22Rv1 (cell line): ENCODE data around the gene ARHGAP26.
A peak's percentile ranks its signal among the peaks of the same experiment; 100 is the strongest.

Experiments used
- H3K27ac ChIP-seq: fragments of 450-650 bp; 2 replicates; pipeline ENCODE4 v1.5.1; 2017
- ZFX ChIP-seq: fragments of 450-650 bp; IDR thresholded peaks from 2 replicates; pipeline ENCODE4 v1.6.1; 2017; ENCODE audit warnings: antibody characterized with exemption, borderline replicate concordance
- TF ChIP-seq, protein P1 (sequence below): fragments of 450-650 bp; IDR thresholded peaks from 2 replicates; pipeline ENCODE4 v1.5.1; 2017; ENCODE audit warnings: mild to moderate bottlenecking

ARHGAP26 gene

DNA sequence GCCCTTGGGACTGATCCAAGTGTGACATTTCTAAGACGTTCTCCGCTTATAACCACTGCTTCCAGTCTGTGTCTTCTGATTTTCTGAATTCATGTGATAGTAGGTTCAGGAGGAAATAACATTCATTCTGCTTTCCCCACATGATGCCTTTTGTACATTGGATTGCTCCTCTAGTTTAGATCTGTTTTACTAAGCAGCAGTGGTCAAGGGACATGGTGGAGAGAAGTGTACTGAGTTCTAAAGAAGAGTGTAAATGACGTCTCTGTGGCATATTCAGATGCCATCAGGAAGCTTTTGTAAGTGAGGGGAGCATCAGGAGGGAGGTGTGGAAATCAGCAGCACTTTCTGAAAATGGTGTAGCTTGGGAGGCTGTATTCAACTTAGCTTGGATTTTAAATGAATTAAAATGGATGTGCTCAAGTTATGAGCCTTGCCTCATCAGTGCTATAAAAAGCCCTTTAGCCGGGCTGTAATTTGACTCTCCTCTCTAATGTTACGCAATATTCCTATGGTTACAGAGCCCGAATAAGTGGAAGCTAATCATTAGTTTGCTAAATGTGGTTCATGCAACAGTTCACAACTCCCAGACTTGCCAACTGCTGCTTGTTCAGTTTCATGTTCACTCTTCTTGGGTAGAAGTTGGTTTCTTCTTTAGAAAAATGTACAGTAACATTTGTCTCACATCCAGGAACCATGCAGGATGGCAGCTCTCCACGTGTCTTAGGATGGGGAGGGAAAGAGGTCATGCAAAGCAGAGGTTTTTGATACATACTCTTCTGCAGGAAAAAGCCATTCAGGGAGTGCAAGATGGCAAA is 281.3 kb downstream of the ARHGAP26 start:
- peak overlapping the region; percentile 38; the same call in 1 of the 2 replicates for H3K27ac ChIP-seq
- no peak for TF ChIP-seq ZFX
- TF ChIP-seq, protein P1, sequence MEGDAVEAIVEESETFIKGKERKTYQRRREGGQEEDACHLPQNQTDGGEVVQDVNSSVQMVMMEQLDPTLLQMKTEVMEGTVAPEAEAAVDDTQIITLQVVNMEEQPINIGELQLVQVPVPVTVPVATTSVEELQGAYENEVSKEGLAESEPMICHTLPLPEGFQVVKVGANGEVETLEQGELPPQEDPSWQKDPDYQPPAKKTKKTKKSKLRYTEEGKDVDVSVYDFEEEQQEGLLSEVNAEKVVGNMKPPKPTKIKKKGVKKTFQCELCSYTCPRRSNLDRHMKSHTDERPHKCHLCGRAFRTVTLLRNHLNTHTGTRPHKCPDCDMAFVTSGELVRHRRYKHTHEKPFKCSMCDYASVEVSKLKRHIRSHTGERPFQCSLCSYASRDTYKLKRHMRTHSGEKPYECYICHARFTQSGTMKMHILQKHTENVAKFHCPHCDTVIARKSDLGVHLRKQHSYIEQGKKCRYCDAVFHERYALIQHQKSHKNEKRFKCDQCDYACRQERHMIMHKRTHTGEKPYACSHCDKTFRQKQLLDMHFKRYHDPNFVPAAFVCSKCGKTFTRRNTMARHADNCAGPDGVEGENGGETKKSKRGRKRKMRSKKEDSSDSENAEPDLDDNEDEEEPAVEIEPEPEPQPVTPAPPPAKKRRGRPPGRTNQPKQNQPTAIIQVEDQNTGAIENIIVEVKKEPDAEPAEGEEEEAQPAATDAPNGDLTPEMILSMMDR = no peak

DNA sequence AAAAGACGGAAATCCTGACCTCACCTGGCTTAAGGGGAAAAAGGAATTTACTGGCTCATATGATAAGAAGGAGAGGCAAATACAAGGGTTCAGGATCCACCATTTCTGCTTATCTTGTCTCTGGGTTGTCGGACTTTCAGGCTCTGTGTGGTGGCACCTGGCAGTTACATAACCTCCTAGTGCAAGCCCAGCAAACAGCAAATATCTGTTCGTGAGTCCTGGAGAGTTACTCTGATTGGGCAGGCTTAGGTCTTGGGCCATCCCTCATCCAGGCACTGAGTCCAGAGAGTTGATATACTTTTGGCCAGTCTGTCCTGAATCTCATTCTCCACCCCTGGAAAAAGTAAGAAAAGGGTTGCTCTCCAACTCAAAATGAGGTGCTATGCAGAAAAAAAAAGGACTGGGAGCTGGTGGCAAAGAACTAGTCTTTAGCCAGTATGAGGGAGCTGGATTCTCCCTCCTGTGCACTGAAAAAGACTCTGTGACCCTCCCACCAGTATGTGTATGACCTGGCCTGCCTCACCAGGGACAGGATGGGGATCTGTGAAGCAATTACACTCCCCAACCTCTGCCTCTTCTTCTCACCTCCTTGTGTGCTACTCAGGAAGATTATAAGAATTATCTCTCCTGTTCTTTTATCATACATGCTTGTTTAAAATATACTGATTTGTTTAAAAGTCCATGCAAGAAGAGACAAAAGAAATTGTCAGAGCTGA is 282.9 kb downstream of the ARHGAP26 start:
- no peak overlapping the region for H3K27ac ChIP-seq
- no peak for TF ChIP-seq ZFX
- TF ChIP-seq, protein P1 = no peak

DNA sequence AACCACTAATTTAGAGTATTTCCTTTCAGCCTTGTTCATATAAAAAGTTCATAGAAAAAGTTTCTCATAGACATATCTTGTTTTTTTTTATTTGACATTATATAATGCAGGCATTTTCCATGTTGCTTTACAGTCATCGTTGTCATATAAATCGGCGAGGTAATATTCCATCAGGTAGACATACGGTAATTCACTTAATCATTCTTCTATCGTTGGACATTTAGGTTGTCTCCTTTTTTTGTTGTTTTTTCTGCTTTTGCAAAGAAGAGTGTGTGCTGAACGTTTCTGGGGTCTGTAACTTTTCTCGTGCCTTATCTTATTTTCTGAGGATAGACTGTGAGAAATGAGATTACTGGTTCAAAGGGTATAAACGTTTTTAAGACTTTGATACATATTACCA is 283.6 kb downstream of the ARHGAP26 start:
- no peak overlapping the region for H3K27ac ChIP-seq
- TF ChIP-seq ZFX = no peak
- TF ChIP-seq, protein P1 = no peak

DNA sequence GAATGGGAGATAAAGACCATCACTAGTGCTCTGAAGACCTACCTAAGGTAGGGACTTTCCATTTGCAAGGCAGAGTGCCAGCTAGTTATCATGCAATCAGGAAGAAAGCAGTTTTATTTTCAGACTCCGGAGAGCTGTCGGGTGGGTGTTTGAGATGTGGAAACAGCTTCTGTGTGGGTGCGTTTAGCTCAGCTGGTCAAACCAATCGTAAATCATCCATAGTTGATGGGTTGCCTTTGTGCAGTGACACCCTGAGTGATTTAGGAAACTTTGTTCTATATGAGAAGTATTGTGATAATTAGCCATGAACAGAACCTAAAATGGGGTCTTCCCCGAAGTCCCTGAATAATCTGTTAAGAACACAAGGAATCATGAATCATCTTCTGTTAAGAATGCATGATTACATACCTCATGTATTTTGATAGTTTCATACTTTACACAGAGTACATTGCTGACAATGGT is 284.3 kb downstream of the ARHGAP26 start:
- no peak overlapping the region for H3K27ac ChIP-seq
- no peak for TF ChIP-seq ZFX
- TF ChIP-seq, protein P1 = no peak

DNA sequence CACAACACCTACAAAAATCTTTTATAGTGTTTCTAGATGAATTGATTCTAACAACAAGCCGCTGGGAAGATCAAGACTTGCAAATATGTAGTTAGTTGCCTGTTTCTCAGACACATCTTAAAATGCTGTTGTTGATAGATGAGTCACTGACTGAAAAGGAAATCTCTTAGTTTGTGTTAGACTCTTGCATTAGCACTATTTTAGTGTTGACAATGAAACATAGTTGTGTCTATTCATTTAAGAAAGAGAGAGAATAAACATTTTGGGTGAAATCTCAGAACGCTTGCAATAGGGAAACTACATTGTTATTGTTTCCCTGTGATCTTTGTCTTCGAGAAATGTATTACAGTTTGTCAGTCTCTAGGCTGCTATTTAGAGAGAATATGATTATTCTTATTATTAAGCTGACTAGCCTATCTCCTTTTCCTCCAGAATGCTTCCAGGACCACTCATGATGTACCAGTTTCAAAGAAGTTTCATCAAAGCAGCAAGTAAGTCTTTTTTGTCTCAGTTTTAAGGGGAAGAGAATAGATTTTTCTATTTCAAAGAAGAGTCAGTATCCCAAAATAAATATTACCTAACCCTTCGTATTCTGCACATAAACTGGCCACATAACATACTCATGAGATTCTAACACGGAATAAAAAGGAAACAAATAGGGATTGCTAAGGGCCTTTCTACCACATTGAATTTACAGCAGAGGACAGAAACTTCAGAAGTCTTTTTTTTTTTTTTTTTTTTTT is 285.6 kb downstream of the ARHGAP26 start:
- no peak for TF ChIP-seq ZFX
- TF ChIP-seq, protein P1 = no peak
- H3K27ac ChIP-seq = no peak overlapping the region

DNA sequence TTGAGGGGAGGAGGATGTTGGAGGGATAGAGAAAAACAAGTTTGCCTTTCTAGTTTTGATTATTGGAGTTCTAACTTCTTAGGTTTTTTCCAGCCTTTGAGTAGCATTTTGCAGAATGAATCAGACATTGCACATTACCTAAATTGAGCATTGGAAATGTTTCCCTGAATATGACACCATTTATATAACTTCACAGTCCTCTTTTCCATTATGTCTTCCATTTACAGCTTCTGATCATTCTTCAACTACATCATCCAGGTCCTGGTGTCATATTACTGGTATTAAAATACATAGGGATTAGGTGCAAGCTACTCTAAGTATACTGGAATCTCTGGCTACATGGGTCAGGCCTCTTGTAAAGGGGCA is 286.1 kb downstream of the ARHGAP26 start:
- TF ChIP-seq, protein P1 = no peak
- no peak for TF ChIP-seq ZFX
- no peak overlapping the region for H3K27ac ChIP-seq
